Measurements from ENCODE around the gene FAM163A. TPM values are rescaled to one million over a fixed set of nuclear protein-coding genes. Genes with fewer than 3 reads are reported as not detected.
"Not testable (repeated sequence)": the region's sequence is repeated elsewhere in the genome, so short reads cannot be mapped to it uniquely, and the experiment has no call there.

Gene FAM163A
- total RNA-seq, 1 donor from 2014 or later: not detected

GRCh38 chr1:179831852-179832699, 89.0 kb downstream of the FAM163A start:
- no peak overlapping the region for H3K4me3 ChIP-seq (ENCODE audit: low read depth, low read length)
- DNase-seq (ENCODE audit: low read depth): peak; percentile 2
- no peak for TF ChIP-seq CTCF (conservative IDR thresholded peaks at IDR 0.05; ENCODE audit: low read depth, low read length)

GRCh38 chr1:179836686-179837445, 93.8 kb downstream of the FAM163A start:
- not testable (repeated sequence) for H3K4me3 ChIP-seq (ENCODE audit: low read depth, low read length); DNase-seq (ENCODE audit: low read depth)

- DNase-seq (ENCODE audit: low read depth): no peak
- no peak overlapping the region for H3K4me3 ChIP-seq (ENCODE audit: low read depth, low read length)
- TF ChIP-seq CTCF (conservative IDR thresholded peaks at IDR 0.05; ENCODE audit: low read depth, low read length): no peak
These were observed 97.0 kb downstream of the FAM163A start for GRCh38 chr1:179840107-179840506.

- no peak for DNase-seq (ENCODE audit: low read depth)
- no peak overlapping the region for H3K4me3 ChIP-seq (ENCODE audit: low read depth, low read length)
- no peak for TF ChIP-seq CTCF (conservative IDR thresholded peaks at IDR 0.05; ENCODE audit: low read depth, low read length)
These were observed 105.1 kb downstream of the FAM163A start for GRCh38 chr1:179848233-179848632.

GRCh38 chr1:179853102-179853501, 110.0 kb downstream of the FAM163A start:
- H3K4me3 ChIP-seq (ENCODE audit: low read depth, low read length): no peak overlapping the region
- no peak for DNase-seq (ENCODE audit: low read depth)
- no peak for TF ChIP-seq CTCF (conservative IDR thresholded peaks at IDR 0.05; ENCODE audit: low read depth, low read length)

GRCh38 chr1:179855831-179856230, 112.7 kb downstream of the FAM163A start:
- DNase-seq (ENCODE audit: low read depth); H3K4me3 ChIP-seq (ENCODE audit: low read depth, low read length): not testable (repeated sequence)

- no peak for DNase-seq (ENCODE audit: low read depth)
- H3K4me3 ChIP-seq (ENCODE audit: low read depth, low read length): no peak overlapping the region
- no peak for TF ChIP-seq CTCF (conservative IDR thresholded peaks at IDR 0.05; ENCODE audit: low read depth, low read length)
These were observed 113.2 kb downstream of the FAM163A start for GRCh38 chr1:179856296-179856695.

- no peak for DNase-seq (ENCODE audit: low read depth)
- H3K4me3 ChIP-seq (ENCODE audit: low read depth, low read length): no peak overlapping the region
- TF ChIP-seq CTCF (conservative IDR thresholded peaks at IDR 0.05; ENCODE audit: low read depth, low read length): no peak
These were observed 113.9 kb downstream of the FAM163A start for GRCh38 chr1:179857009-179857408.
